Measurements from ENCODE around the gene MMP15. TPM values are rescaled to one million over a fixed set of nuclear protein-coding genes. Genes with fewer than 3 reads are reported as not detected.

The MMP15 gene
- total RNA-seq, 1 donor from 2014 or later = 2.9 TPM

GRCh38 chr16:58039829-58040495, 14.4 kb downstream of the MMP15 start:
- no peaks in the 10 kb centered on the region for H3K36me3 ChIP-seq
- TF ChIP-seq POLR2AphosphoS5 (IDR thresholded peaks at IDR 0.05; ENCODE audit: insufficient read depth in 1 of 2, low read depth in 1 of 2) = no peak
- no peak for TF ChIP-seq POLR2A (IDR thresholded peaks at IDR 0.05)
- TF ChIP-seq, protein P1, sequence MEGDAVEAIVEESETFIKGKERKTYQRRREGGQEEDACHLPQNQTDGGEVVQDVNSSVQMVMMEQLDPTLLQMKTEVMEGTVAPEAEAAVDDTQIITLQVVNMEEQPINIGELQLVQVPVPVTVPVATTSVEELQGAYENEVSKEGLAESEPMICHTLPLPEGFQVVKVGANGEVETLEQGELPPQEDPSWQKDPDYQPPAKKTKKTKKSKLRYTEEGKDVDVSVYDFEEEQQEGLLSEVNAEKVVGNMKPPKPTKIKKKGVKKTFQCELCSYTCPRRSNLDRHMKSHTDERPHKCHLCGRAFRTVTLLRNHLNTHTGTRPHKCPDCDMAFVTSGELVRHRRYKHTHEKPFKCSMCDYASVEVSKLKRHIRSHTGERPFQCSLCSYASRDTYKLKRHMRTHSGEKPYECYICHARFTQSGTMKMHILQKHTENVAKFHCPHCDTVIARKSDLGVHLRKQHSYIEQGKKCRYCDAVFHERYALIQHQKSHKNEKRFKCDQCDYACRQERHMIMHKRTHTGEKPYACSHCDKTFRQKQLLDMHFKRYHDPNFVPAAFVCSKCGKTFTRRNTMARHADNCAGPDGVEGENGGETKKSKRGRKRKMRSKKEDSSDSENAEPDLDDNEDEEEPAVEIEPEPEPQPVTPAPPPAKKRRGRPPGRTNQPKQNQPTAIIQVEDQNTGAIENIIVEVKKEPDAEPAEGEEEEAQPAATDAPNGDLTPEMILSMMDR (IDR thresholded peaks at IDR 0.05) = no peak
- intact Hi-C loops (cut with DNase I) = no loop called here

GRCh38 chr16:58040496-58040846, 14.9 kb downstream of the MMP15 start:
- H3K36me3 ChIP-seq = no peaks in the 10 kb centered on the region
- no peaks in the 10 kb centered on the region for H3K27me3 ChIP-seq
- no peak for DNase-seq (ENCODE audit: extremely low spot score in 2 of 2)
- no peak overlapping the region for H3K27ac ChIP-seq
- intact Hi-C loops (cut with DNase I) = no loop called here
- no peaks in the 10 kb centered on the region for H3K4me1 ChIP-seq
- no peaks in the 10 kb centered on the region for H3K9me3 ChIP-seq
- H3K4me3 ChIP-seq = no peak overlapping the region
- TF ChIP-seq POLR2A (IDR thresholded peaks at IDR 0.05) (no peak), POLR2AphosphoS5 (IDR thresholded peaks at IDR 0.05; ENCODE audit: insufficient read depth in 1 of 2, low read depth in 1 of 2) (no peak)
- TF ChIP-seq, protein P1 (IDR thresholded peaks at IDR 0.05) = no peak

More at GRCh38 chr16:58039829-58040495, 14.4 kb downstream of the MMP15 start:
- Histone ChIP-seq H3K27me3 (no peaks in the 10 kb centered on the region), H3K27ac (no peak overlapping the region), H3K4me3 (no peak overlapping the region), H3K9me3 (no peaks in the 10 kb centered on the region), H3K4me1 (no peaks in the 10 kb centered on the region)
- no peak for DNase-seq (ENCODE audit: extremely low spot score in 2 of 2)

- H3K27me3 ChIP-seq = no peaks in the 10 kb centered on the region
- H3K4me1 ChIP-seq = no peaks in the 10 kb centered on the region
- no peaks in the 10 kb centered on the region for H3K36me3 ChIP-seq
- no peak overlapping the region for H3K27ac ChIP-seq
- no peak for DNase-seq (ENCODE audit: extremely low spot score in 2 of 2)
- TF ChIP-seq, protein P1 (IDR thresholded peaks at IDR 0.05) = no peak
- no peaks in the 10 kb centered on the region for H3K9me3 ChIP-seq
- H3K4me3 ChIP-seq = no peak overlapping the region
- intact Hi-C loops (cut with DNase I) = no loop called here
Observed at GRCh38 chr16:58040945-58041627, 15.5 kb downstream of the MMP15 start.

DNA sequence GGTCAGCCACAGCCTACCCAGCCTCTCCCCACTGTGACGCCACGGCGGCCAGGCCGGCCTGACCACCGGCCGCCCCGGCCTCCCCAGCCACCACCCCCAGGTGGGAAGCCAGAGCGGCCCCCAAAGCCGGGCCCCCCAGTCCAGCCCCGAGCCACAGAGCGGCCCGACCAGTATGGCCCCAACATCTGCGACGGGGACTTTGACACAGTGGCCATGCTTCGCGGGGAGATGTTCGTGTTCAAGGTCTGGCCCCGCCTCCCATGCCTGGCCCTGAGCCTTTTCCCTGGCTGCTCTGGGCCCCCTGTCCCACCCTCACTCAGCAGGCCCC, 16.0 kb downstream of the MMP15 start:
- intact Hi-C loops (cut with DNase I) = no loop called here

More for the DNA sequence above, 16.0 kb downstream of the MMP15 start:
- H3K36me3 ChIP-seq = no peaks in the 10 kb centered on the region
- no peaks in the 10 kb centered on the region for H3K27me3 ChIP-seq
- no peak overlapping the region for H3K27ac ChIP-seq
- DNase-seq (ENCODE audit: extremely low spot score in 2 of 2) = no peak
- H3K4me1 ChIP-seq = no peaks in the 10 kb centered on the region
- H3K9me3 ChIP-seq = no peaks in the 10 kb centered on the region
- no peak overlapping the region for H3K4me3 ChIP-seq
- TF ChIP-seq POLR2A (IDR thresholded peaks at IDR 0.05) (no peak), POLR2AphosphoS5 (IDR thresholded peaks at IDR 0.05; ENCODE audit: insufficient read depth in 1 of 2, low read depth in 1 of 2) (no peak)
- TF ChIP-seq, protein P1 (IDR thresholded peaks at IDR 0.05) = no peak
